ENCODE results near the gene MATR3.

MATR3 gene

DNA sequence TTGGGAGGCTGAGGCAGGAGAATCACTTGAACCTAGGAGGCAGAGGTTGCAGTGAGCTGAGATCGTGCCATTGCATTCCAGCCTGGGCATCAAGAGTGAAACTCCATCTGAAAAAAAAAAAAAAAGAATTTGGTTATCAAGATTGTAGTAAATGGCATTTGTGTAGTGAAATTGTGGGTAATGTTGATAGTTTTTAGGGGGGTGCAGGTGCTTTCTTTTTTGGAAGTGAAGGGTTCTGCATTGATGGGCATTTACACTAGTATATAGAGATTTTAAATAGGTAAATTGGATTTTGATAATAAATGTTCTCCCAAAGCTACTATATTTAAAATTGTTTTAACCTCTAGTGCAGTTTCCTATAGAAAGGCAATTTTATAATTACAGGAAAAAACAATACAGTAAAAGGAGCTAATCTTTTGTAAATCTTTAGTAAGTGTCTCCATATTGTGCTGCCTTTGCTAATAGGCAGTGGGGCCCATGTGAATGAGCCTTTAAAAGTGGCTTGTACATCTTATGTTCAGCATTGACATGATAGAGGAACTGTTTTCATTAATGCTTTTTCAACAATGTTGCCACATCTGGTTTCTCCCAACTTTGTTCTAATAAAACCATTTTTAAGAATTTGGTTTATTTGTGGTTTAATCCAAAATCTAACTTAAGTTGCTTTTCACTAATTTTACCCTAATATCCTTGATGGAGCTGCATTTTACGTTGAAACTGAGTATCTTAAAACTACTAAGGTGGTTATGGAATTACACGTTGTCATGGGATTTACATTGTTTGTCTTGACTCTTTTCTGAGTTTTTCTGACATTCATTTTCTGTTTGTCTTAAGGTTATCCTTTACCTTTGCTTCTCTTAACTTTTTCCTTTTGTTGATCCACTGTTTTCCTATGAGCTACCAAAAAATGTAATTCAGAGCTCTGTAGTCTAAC is 11.1 kb downstream of the MATR3 start:
- H3K79me2 ChIP-seq (ENCODE audit: control insufficient read depth, low read length) = peaks cover 100% of the 10 kb centered on the region
- no peak overlapping the region for H3K27ac ChIP-seq (ENCODE audit: low read depth, low read length)
- TF ChIP-seq EZH2phosphoT487 (IDR thresholded peaks at IDR 0.05; ENCODE audit: borderline replicate concordance, low read length) = no peak
- TF ChIP-seq, protein P1, sequence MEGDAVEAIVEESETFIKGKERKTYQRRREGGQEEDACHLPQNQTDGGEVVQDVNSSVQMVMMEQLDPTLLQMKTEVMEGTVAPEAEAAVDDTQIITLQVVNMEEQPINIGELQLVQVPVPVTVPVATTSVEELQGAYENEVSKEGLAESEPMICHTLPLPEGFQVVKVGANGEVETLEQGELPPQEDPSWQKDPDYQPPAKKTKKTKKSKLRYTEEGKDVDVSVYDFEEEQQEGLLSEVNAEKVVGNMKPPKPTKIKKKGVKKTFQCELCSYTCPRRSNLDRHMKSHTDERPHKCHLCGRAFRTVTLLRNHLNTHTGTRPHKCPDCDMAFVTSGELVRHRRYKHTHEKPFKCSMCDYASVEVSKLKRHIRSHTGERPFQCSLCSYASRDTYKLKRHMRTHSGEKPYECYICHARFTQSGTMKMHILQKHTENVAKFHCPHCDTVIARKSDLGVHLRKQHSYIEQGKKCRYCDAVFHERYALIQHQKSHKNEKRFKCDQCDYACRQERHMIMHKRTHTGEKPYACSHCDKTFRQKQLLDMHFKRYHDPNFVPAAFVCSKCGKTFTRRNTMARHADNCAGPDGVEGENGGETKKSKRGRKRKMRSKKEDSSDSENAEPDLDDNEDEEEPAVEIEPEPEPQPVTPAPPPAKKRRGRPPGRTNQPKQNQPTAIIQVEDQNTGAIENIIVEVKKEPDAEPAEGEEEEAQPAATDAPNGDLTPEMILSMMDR (IDR thresholded peaks at IDR 0.05; ENCODE audit: low read depth, low read length, poor library complexity, severe bottlenecking) = no peak
- peaks cover 13% of the 10 kb centered on the region for H3F3A ChIP-seq (ENCODE audit: control insufficient read depth, insufficient read depth)
- H4K20me1 ChIP-seq (ENCODE audit: control insufficient read depth, insufficient read depth, low read depth, low read length) = peaks cover 61% of the 10 kb centered on the region
- no peaks in the 10 kb centered on the region for H3K27me3 ChIP-seq (ENCODE audit: control insufficient read depth, low read length)
- peak overlapping the region; percentile 35 for H3K4me2 ChIP-seq (ENCODE audit: low read length)
- peaks cover 63% of the 10 kb centered on the region for H3K36me3 ChIP-seq (ENCODE audit: control insufficient read depth, low read length)
- H3K4me3 ChIP-seq (ENCODE audit: low read length) = no peak overlapping the region
- H3K9me3 ChIP-seq (ENCODE audit: control insufficient read depth, insufficient read depth, low read length) = no peaks in the 10 kb centered on the region
- H3K9me2 ChIP-seq (replicated peaks; ENCODE audit: control insufficient read depth, low read length) = no peaks in the 10 kb centered on the region
- H3K4me1 ChIP-seq (ENCODE audit: control insufficient read depth, low read length) = peaks cover 88% of the 10 kb centered on the region

DNA sequence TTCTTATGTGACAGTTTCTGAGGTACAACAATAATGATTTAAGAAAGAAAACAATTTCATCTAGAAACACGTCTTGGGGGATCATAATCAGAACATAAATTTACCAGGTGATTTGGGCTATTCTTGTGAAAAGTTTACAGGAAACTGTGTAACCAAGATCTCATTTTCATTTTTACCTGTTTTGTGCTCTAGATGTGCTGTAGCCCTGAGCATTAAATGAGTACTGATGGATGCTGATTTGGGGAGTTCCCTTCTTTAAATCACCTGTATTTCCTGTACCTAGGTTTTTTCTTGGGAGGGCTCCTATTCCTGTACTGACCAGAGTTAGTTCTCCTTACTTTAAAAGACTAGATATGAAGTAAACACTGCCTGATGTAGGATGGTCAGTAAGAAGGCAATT is 12.7 kb downstream of the MATR3 start:
- H3K36me3 ChIP-seq (ENCODE audit: control insufficient read depth, low read length) = peaks cover 72% of the 10 kb centered on the region
- H3F3A ChIP-seq (ENCODE audit: control insufficient read depth, insufficient read depth) = peaks cover 16% of the 10 kb centered on the region
- no peaks in the 10 kb centered on the region for H3K9me3 ChIP-seq (ENCODE audit: control insufficient read depth, insufficient read depth, low read length)
- H3K9me2 ChIP-seq (replicated peaks; ENCODE audit: control insufficient read depth, low read length) = no peaks in the 10 kb centered on the region
- no peaks in the 10 kb centered on the region for H3K27me3 ChIP-seq (ENCODE audit: control insufficient read depth, low read length)
- H3K4me1 ChIP-seq (ENCODE audit: control insufficient read depth, low read length) = peaks cover 74% of the 10 kb centered on the region
- no peak overlapping the region for H3K27ac ChIP-seq (ENCODE audit: low read depth, low read length)
- H3K4me2 ChIP-seq (ENCODE audit: low read length) = peak overlapping the region; percentile 35
- no peak overlapping the region for H3K4me3 ChIP-seq (ENCODE audit: low read length)
- H3K79me2 ChIP-seq (ENCODE audit: control insufficient read depth, low read length) = peaks cover 100% of the 10 kb centered on the region
- TF ChIP-seq, protein P1 (IDR thresholded peaks at IDR 0.05; ENCODE audit: low read depth, low read length, poor library complexity, severe bottlenecking) = no peak
- TF ChIP-seq EZH2phosphoT487 (IDR thresholded peaks at IDR 0.05; ENCODE audit: borderline replicate concordance, low read length) = no peak
- H4K20me1 ChIP-seq (ENCODE audit: control insufficient read depth, insufficient read depth, low read depth, low read length) = peaks cover 72% of the 10 kb centered on the region

DNA sequence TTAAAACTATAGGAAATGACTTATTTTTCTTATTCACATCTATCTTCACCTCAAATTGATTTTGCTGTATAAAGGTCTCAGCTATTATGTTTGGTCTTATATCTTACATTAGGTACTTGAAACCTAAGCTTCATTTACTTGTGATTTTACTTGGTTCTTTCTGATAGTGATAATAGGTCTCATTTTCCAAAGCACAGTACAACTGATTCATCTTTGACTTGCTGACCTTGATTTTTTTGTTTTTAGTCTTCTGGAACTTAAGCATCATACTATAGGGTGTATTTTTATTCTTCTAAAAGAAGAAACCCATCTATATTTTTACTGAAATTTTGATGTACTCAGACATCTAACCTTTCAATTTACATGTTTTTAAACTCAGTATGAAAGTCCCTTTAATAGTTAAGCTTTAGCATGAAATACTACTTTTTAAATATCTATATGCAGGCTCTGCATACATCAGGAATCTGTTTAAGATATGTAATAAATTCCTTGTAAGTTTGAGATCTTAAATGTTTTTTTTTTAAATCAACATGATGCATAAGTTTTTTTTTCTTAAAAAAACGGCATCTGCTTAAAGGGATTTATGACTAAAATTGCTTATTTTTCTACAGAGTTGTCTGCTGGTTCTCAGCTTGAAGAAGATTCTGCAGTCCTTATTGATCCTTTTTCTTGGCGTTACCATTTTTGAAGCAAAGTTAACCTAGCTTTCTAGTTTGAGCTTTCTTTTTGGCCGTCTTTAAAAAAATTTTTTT is 13.3 kb downstream of the MATR3 start:
- peak overlapping the region; percentile 35 for H3K4me2 ChIP-seq (ENCODE audit: low read length)
- H3K4me3 ChIP-seq (ENCODE audit: low read length) = no peak overlapping the region
- peaks cover 16% of the 10 kb centered on the region for H3F3A ChIP-seq (ENCODE audit: control insufficient read depth, insufficient read depth)
- H3K9me3 ChIP-seq (ENCODE audit: control insufficient read depth, insufficient read depth, low read length) = no peaks in the 10 kb centered on the region
- peaks cover 70% of the 10 kb centered on the region for H3K36me3 ChIP-seq (ENCODE audit: control insufficient read depth, low read length)
- peaks cover 68% of the 10 kb centered on the region for H3K4me1 ChIP-seq (ENCODE audit: control insufficient read depth, low read length)
- H3K27me3 ChIP-seq (ENCODE audit: control insufficient read depth, low read length) = no peaks in the 10 kb centered on the region
- TF ChIP-seq, protein P1 (IDR thresholded peaks at IDR 0.05; ENCODE audit: low read depth, low read length, poor library complexity, severe bottlenecking) = no peak
- TF ChIP-seq EZH2phosphoT487 (IDR thresholded peaks at IDR 0.05; ENCODE audit: borderline replicate concordance, low read length) = no peak
- no peak overlapping the region for H3K27ac ChIP-seq (ENCODE audit: low read depth, low read length)
- H3K9me2 ChIP-seq (replicated peaks; ENCODE audit: control insufficient read depth, low read length) = no peaks in the 10 kb centered on the region
- peaks cover 74% of the 10 kb centered on the region for H4K20me1 ChIP-seq (ENCODE audit: control insufficient read depth, insufficient read depth, low read depth, low read length)
- H3K79me2 ChIP-seq (ENCODE audit: control insufficient read depth, low read length) = peaks cover 100% of the 10 kb centered on the region

Data from DOHH2 (cell line).